ENCODE data around the gene AKIP1. TPM values are rescaled to one million over a fixed set of nuclear protein-coding genes. Genes with fewer than 3 reads are reported as not detected.

The AKIP1 gene, protein sequence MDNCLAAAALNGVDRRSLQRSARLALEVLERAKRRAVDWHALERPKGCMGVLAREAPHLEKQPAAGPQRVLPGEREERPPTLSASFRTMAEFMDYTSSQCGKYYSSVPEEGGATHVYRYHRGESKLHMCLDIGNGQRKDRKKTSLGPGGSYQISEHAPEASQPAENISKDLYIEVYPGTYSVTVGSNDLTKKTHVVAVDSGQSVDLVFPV
- 12.2 and 13.4 TPM in 2 replicates for total RNA-seq (2011; cell fraction: chromatin; rRNA removed; ENCODE audit: low replicate concordance)
- total RNA-seq (2011; cell fraction: nucleolus; rRNA removed) = 11.8 and 12.7 TPM in 2 replicates
- total RNA-seq (2011; cell fraction: nucleoplasm; rRNA removed) = 13.1 and 21.8 TPM in 2 replicates
- total RNA-seq (2014; rRNA removed) (36.2 and 48.7 TPM in 2 replicates), total RNA-seq (2014; rRNA removed; fragmentation: Illumina TruSeq; extraction: Trizol) (25.5 and 28.6 TPM in 2 replicates), total RNA-seq (2015; rRNA removed; fragmentation: Illumina TruSeq; extraction: Trizol) (37.1 and 40.2 TPM in 2 replicates), total RNA-seq (2021) (40.0 and 41.6 TPM in 2 replicates), polyA plus RNA-seq (2011; rRNA removed) (47.2 and 49.2 TPM in 2 replicates), polyA plus RNA-seq (2014; fragmentation: Illumina TruSeq; extraction: Trizol) (34.2 and 40.1 TPM in 2 replicates), polyA plus RNA-seq (2014; fragmentation: Nextera tagmentation; extraction: Ambion mirVana) (10 to 100 TPM in 1 of 2 experiments, 1 to 10 TPM in 1; 9.0 to 15.1 TPM), polyA plus RNA-seq (2014; rRNA removed) (52.6 and 60.1 TPM in 2 replicates), polyA minus RNA-seq (2011; rRNA and poly(A)+ RNA removed) (18.7 and 20.9 TPM in 2 replicates), Bru-seq, nascent RNA (percentile 76 among the genes with signal in this experiment), BruChase-seq, experiment 1, labeled RNA remaining after a 2-hour chase (percentile 68 among the genes with signal in this experiment), BruChase-seq, experiment 2, labeled RNA remaining after a 6-hour chase (percentile 67 among the genes with signal in this experiment)
- 39.7 and 50.8 TPM in 2 replicates for polyA plus RNA-seq (2011; cell fraction: cytosol; rRNA removed)
- polyA plus RNA-seq (2011; cell fraction: nucleus; rRNA removed) = 16.5 and 17.7 TPM in 2 replicates
- polyA plus RNA-seq (2012) = 44.7 and 45.1 TPM in 2 replicates
- polyA minus RNA-seq (2011; cell fraction: cytosol; rRNA and poly(A)+ RNA removed) = 17.8 and 18.9 TPM in 2 replicates
- polyA minus RNA-seq (2011; cell fraction: nucleus; rRNA and poly(A)+ RNA removed) = 5.8 and 7.1 TPM in 2 replicates
- long read RNA-seq, experiment 1, transcript AKIP1-201 (5 exons, 1,247 nt) = minor isoform, 14 of 82 reads
- long read RNA-seq, experiment 1, transcript AKIP1-203 (6 exons, 1,327 nt) = major isoform, 34 of 82 reads
- long read RNA-seq, experiment 1, transcript AKIP1-204 (4 exons, 1,084 nt) = minor isoform, 7 of 82 reads
- long read RNA-seq, experiment 1, transcript AKIP1-210 (5 exons, 1,022 nt) = minor isoform, 10 of 82 reads
- long read RNA-seq, experiment 1, partial matches to known transcripts = 2 of 82 reads
- long read RNA-seq, experiment 1, other reads (novel, unspliced or antisense) = 14 of 82 reads
- long read RNA-seq, experiment 2, transcript AKIP1-203 (6 exons, 1,327 nt) = minor isoform, 8 of 37 reads
- long read RNA-seq, experiment 2, transcript AKIP1-210 (5 exons, 1,022 nt) = major isoform, 14 of 37 reads
- long read RNA-seq, experiment 2, partial matches to known transcripts = 0 of 37 reads
- long read RNA-seq, experiment 2, other reads (novel, unspliced or antisense) = 7 of 37 reads
- long read RNA-seq, experiment 3, transcript AKIP1-203 (6 exons, 1,327 nt) = major isoform, 11 of 24 reads
- long read RNA-seq, experiment 3, partial matches to known transcripts = 3 of 24 reads
- long read RNA-seq, experiment 3, other reads (novel, unspliced or antisense) = 5 of 24 reads

DNA sequence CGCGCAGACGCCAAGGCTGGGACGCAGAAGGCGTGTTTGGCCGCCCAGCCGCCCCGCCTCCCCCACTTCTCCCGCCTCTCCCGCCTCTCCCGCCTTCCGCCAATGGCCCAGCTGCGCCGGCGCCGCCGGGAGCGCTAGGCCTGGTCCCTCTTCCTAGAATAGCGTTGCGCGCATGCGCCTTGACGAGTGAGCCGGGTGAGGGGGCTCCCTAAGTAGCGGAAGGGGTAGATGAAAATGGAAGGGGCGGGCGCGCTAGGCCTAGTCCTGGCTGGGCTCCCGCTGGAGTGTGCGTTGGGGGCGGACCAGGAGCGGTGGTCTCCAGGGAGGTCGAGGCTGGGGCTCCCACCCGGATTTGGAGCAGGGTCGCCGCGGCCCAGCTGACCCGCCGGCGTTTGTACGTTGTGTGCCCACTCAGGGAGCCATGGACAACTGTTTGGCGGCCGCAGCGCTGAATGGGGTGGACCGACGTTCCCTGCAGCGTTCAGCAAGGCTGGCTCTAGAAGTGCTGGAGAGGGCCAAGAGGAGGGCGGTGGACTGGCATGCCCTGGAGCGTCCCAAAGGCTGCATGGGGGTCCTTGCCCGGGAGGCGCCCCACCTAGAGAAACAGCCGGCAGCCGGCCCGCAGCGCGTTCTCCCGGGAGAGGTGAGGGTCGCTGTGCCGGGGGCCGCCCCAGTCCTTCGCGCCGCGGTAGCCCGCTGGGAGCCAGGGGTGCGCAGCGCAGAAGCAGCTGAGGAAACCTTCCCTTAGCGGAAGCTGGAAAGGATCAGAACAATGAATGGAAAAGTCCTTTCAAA, at the start of gene AKIP1:
Gene AKIP1 (plus strand): TSS at position 161 of the 795 bp plus-strand sequence. CDS start 261 bp downstream, at position 422.
- CTCF ChIA-PET (ENCODE audit: low intra/inter-chr PET ratio) = no interaction called here
- Histone ChIP-seq H3K36me3 (ENCODE audit: control insufficient read depth, insufficient read depth, low read length) (peaks cover 12% of the 10 kb centered on the region), H3K9me1 (ENCODE audit: control insufficient read depth, insufficient read depth, low read length) (no peaks in the 10 kb centered on the region), H2AFZ (ENCODE audit: low read depth, low read length) (peak within 1 kb of the TSS; percentile 97), H3K27ac (ENCODE audit: extremely low read depth, low read depth, low read length) (peak within 1 kb of the TSS; percentile 79), H3K4me2 (ENCODE audit: insufficient read depth, low read length) (peak within 1 kb of the TSS; percentile 92), H3K9ac (ENCODE audit: insufficient read depth in 1 of 2, low read depth in 2 of 2, low read length in 2 of 2) (peak within 1 kb of the TSS; percentile 81 to 90), H3K4me1 (replicated peaks in 1 of 2; ENCODE audit: control insufficient read depth in 2 of 2, insufficient read depth in 2 of 2, low read length in 2 of 2) (peaks cover 15 to 29% of the 10 kb centered on the region in 2 experiments), H4K20me1 (replicated peaks; ENCODE audit: control insufficient read depth, insufficient read depth, low read length) (no peaks in the 10 kb centered on the region), H3K4me3 (peak within 1 kb of the TSS; percentile 94), H3K79me2 (ENCODE audit: control insufficient read depth, insufficient read depth, low read length) (peaks cover 19% of the 10 kb centered on the region), H3K9me3 (replicated peaks; ENCODE audit: control insufficient read depth, insufficient read depth, low read depth, low read length) (no peaks in the 10 kb centered on the region; the same call in 1 of the 2 replicates), H3K27me3 (ENCODE audit: control insufficient read depth in 2 of 2, insufficient read depth in 2 of 2, low read length in 2 of 2) (no peaks in the 10 kb centered on the region)
- POLR2A ChIA-PET = interaction anchor here (0.6 to 1.7 kb wide), 5 partner anchors 13 to 1377 kb away, joined by 3 to 4 read pairs (median 3); no protein-coding TSS in a partner anchor
- in situ Hi-C loops (cut with MboI) = no loop called here
- FAIRE-seq (peak; percentile 89), ATAC-seq (peak; percentile 95), DNase-seq (ENCODE audit: extremely low read depth in 1 of 4, low spot score in 3 of 4) (peak; percentile 95 to 97 (median 97))
- intact Hi-C loops (cut with micrococcal nuclease) = loop anchor here (5.0 kb wide), 2 partner anchors 151 to 226 kb away; no protein-coding TSS in a partner anchor
- under 1% methylated on average over 57 of the region's 68 CpGs for WGBS (ENCODE audit: insufficient coverage, low coverage, missing lambda C conversion rate)
- BruUV-seq (replicated peaks) = TSS peak; percentile 73
- TF ChIP-seq NRF1 (conservative IDR thresholded peaks at IDR 0.05 in 1 of 2, IDR thresholded peaks at IDR 0.05 in 1 of 2) (peak; percentile 96), CEBPG (CRISPR knock-in tag; IDR thresholded peaks at IDR 0.05) (no peak), CEBPG (tag; conservative IDR thresholded peaks at IDR 0.05 in 1 of 2, IDR thresholded peaks at IDR 0.05 in 1 of 2) (no peak), CCNT2 (IDR thresholded peaks at IDR 0.05; ENCODE audit: borderline replicate concordance, extremely low read depth, insufficient read length, low read depth, low read length) (peak; percentile 8), ZBTB7A (IDR thresholded peaks at IDR 0.05; ENCODE audit: borderline replicate concordance, control insufficient read depth, low read depth, low read length) (peak; percentile 68)
- TF ChIP-seq, protein P1, sequence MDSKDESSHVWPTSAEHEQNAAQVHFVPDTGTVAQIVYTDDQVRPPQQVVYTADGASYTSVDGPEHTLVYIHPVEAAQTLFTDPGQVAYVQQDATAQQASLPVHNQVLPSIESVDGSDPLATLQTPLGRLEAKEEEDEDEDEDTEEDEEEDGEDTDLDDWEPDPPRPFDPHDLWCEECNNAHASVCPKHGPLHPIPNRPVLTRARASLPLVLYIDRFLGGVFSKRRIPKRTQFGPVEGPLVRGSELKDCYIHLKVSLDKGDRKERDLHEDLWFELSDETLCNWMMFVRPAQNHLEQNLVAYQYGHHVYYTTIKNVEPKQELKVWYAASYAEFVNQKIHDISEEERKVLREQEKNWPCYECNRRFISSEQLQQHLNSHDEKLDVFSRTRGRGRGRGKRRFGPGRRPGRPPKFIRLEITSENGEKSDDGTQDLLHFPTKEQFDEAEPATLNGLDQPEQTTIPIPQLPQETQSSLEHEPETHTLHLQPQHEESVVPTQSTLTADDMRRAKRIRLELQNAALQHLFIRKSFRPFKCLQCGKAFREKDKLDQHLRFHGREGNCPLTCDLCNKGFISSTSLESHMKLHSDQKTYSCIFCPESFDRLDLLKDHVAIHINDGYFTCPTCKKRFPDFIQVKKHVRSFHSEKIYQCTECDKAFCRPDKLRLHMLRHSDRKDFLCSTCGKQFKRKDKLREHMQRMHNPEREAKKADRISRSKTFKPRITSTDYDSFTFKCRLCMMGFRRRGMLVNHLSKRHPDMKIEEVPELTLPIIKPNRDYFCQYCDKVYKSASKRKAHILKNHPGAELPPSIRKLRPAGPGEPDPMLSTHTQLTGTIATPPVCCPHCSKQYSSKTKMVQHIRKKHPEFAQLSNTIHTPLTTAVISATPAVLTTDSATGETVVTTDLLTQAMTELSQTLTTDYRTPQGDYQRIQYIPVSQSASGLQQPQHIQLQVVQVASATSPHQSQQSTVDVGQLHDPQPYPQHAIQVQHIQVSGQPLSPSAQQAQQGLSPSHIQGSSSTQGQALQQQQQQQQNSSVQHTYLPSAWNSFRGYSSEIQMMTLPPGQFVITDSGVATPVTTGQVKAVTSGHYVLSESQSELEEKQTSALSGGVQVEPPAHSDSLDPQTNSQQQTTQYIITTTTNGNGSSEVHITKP (IDR thresholded peaks at IDR 0.05; ENCODE audit: partially characterized antibody) = peak; percentile 78
